GM21528 (cell line): Measurements from ENCODE around the gene PPIL1.
"Not testable (repeated sequence)": the region's sequence is repeated elsewhere in the genome, so short reads cannot be mapped to it uniquely, and the experiment has no call there.

ENCODE experiments used
- ATAC-seq: cut with Tn5 transposase; IDR thresholded peaks from one replicate; pipeline ENCODE4 v1.9.1; 2021; ENCODE audit warnings: mild to moderate bottlenecking, moderate library complexity; ENCODE audit not compliant: unreplicated experiment, low FRiP score

PPIL1 gene

GRCh38 chr6:36874443-36875249, at the start of gene PPIL1:
TSS of gene PPIL1 (minus strand) at chr6:36874803. CDS start at chr6:36874772, 31 bp downstream.
- ATAC-seq, result peak; percentile 83

- ATAC-seq, result no peak
Measured at GRCh38 chr6:36924131-36924530, 49.5 kb upstream of the PPIL1 start.

DNA sequence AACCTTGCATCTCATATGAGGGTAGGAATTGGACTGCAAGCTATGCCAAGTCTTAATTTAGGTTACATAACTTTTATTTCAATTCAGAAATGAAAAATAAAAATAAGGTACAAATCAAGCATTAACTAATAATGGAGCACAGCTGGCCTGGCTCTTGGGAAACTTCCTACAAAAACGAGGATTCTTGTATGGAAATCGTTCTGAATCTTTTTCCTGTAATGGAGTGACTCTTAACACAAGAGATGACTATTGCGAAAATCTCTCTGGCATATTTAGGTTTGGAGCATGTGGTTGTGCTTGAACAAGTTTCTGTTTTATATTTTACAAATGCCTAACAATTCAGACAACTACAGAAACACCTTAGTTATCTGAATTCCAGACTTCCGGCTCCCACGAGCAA, 45.9 kb upstream of the PPIL1 start:
- ATAC-seq, result no peak

DNA sequence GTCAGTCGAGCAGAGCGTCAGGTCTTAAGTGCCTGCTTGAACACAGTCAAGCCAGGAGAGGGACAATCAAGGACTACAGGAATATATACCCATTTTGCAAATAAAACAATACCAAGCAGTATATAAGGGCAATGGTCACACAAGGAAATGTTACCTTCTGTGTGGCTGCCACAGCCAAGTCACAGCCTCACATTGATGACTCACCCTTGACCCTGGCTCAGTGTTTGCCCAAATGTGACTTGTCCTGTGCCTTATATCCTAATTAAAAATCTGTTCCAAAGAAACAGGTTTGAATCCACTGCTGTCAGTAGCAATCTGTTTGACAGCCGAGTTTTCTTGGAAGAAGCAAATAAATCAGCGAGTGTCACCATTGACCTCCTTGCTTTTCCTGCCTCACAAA, 45.4 kb upstream of the PPIL1 start:
- no peak for ATAC-seq

GRCh38 chr6:36917541-36918193, 43.1 kb upstream of the PPIL1 start:
- no peak for ATAC-seq

DNA sequence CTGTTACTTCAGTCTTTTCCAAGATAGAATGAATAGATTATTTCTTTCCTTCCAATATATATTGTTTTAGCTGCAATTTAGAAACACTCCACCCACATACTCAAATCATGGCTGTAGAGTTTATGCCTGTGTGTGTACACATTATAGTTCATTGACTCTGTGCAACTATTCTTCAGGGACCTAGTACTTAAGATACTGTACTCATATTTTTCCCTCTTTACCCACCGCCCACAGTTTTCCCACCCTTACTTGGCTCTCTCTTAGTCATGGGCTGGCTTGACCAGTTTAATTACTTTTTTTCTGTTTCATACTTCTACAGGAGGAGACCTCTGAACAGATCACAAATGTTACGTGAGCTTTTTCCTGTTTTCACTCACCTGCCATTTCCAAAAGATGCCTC, 41.5 kb upstream of the PPIL1 start:
- no peak for ATAC-seq

- no peak for ATAC-seq
Measured at GRCh38 chr6:36915599-36915998, 41.0 kb upstream of the PPIL1 start.

- ATAC-seq, result no peak
Measured at GRCh38 chr6:36914227-36914794, 39.7 kb upstream of the PPIL1 start.

GRCh38 chr6:36913082-36913481, 38.5 kb upstream of the PPIL1 start:
- no peak for ATAC-seq

DNA sequence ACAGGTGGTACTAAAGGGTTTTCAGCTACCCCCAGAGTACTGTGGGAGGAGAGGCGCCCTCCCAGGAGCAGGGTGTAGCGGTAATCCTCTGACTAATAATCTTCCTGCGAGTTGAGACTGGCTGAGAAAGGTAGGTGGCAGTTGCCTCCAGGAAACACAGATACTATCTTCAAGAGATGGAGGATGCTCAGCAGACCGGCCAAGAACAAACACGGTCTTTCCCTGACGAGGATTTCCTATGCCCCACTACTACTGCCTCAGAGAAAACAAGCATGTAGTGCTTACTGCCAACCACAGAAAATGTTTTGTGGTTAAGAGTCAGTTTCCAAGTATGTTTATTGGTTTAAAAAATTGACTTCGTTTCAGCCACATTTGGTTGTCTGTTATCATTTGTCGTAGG, 38.0 kb upstream of the PPIL1 start:
- ATAC-seq, result peak; percentile 92

GRCh38 chr6:36912030-36912454, 37.4 kb upstream of the PPIL1 start:
- peak; percentile 31 for ATAC-seq

DNA sequence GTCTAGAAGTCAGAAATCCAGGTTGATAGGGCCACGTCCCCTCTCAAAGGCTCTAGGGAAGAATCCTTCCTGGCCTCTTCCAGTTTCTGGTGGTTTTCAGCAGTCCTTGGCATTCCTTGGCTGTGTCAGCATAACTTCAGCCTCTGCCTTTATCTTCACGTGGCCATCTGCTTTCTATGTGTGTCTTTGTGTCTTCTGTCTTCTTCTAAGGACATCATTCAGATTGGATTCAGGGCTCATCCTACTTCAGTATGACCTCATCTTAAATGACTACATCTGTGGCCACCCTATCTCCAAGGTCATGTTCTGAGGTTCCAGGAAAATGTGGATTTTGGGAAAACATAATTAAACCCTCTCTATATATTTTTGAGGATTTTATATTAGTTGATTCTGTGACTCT, 34.1 kb upstream of the PPIL1 start:
- no peak for ATAC-seq

GRCh38 chr6:36907781-36908180, 33.2 kb upstream of the PPIL1 start:
- ATAC-seq, result no peak

- ATAC-seq, result no peak
Measured at GRCh38 chr6:36906539-36907325, 32.1 kb upstream of the PPIL1 start.

DNA sequence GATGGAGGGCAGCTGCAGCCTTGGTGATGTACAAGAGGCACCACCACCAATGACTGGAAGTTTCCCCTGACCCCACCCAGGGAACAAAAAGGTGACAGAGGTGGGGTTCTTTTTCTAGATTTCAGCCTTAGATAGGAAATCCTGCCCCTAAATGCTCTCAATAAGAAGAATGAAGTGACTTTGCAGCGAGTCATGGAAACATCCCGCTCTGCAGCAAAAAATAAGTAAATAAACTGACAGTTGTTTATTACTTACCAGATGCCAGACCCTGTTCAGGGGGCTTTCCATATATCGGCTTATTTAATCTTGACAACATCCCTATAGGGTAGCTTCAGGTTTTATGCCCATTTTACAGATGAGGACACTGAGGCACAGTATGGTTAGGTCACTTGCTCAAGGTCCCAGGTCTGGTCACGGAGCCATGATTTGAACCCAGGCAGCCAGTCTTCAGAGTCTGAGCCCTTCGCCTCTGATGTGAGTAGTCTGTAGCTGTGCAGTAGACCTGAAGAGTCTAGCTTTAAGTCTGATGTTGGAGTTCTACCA, 30.3 kb upstream of the PPIL1 start:
- no peak for ATAC-seq

- ATAC-seq, result no peak
Measured at GRCh38 chr6:36904114-36904513, 29.5 kb upstream of the PPIL1 start.

DNA sequence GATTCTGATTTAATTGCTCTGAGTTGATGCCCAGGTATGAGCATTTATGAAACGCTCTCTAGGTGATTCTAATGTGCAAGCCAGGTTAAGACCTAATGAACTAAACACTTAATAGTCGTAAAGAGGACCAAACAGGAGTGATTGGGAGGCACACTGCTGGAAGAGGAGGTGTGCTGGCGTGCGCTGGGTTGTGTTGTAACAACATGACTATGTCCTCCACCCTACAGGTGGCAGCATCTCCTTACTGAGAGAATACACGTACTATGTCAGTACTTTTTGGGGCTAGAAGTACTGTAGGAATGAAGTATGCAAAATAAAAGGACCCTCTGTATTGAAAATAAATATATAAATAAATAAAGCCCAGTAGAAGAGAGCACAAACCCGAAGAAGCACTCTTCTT, 23.0 kb upstream of the PPIL1 start:
- ATAC-seq, result no peak

GRCh38 chr6:36893976-36894932, 19.7 kb upstream of the PPIL1 start:
- no peak for ATAC-seq

DNA sequence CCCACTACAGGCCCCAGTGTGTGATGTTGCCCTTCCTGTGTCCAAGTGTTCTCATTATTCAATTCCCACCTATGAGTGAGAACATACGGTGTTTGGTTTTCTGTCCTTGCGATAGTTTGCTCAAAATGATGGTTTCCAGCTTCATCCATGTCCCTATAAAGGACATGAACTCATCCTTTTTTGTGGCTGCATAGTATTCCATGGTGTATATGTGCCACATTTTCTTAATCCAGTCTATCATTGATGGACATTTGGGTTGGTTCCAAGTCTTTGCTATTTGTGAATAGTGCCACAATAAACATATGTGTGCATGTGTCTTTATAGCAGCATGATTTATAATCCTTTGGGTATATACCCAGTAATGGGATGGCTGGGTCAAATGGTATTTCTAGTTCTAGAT, 16.6 kb upstream of the PPIL1 start:
- not testable (repeated sequence) for ATAC-seq
